PFSK-1 (cell line): ENCODE measurements around the gene PXYLP1.

Experiments
- FOXP2 ChIP-seq: optimal IDR thresholded peaks from 2 replicates; pipeline ENCODE3; 2011; ENCODE audit warnings: borderline replicate concordance, control low read depth, inconsistent platforms; ENCODE audit not compliant: insufficient read depth; ENCODE audit errors: extremely low read length, extremely low read depth
- POLR2AphosphoS5 ChIP-seq: IDR thresholded peaks from 2 replicates; pipeline ENCODE4 v1.6.1; 2012; ENCODE audit warnings: low read depth, mild to moderate bottlenecking, control low read depth, low read length, moderate library complexity
- SIN3A ChIP-seq: IDR thresholded peaks from 2 replicates; pipeline ENCODE4 v1.6.1; 2012; ENCODE audit warnings: mild to moderate bottlenecking, low read length, moderate library complexity, borderline replicate concordance; ENCODE audit not compliant: insufficient read depth
- TAF1 ChIP-seq: IDR thresholded peaks from 2 replicates; pipeline ENCODE4 v1.6.1; 2012; ENCODE audit warnings: low read length, control low read depth, borderline replicate concordance; ENCODE audit not compliant: insufficient read depth
- TF ChIP-seq, protein P1 (sequence below), 2 experiments: IDR thresholded peaks; 2 replicates each; pipeline versions ENCODE4 v1.6.1 to v1.8.0; 2011 to 2012; ENCODE audit warnings: low read depth in 2 of 2, low read length in 2 of 2, control low read depth in 1 of 2, inconsistent platforms in 1 of 2, mild to moderate bottlenecking in 1 of 2, moderate library complexity in 1 of 2; ENCODE audit not compliant: insufficient read depth in 1 of 2

The PXYLP1 gene

DNA sequence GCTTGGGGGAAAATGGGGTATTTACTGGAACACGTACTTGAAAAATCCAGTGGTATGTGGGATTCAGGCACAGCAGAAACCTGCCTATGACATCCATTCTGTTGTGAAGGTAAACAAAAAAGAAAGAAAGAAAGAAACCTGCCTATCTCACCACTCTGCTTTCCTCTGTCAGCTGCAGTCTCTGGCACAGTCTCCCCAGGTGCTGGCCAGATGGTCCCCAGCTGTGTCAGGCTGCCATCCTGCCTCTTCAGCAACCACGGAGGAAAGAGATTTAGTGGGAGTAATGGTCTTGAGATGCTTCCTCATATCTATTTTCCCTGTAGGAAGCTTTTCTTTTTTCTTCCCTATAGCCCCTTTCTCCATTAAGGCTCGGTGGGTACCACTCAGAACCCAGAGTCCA lies 2.5 kb upstream of the PXYLP1 start:
- TF ChIP-seq FOXP2 (no peak), SIN3A (no peak), TAF1 (no peak)

DNA sequence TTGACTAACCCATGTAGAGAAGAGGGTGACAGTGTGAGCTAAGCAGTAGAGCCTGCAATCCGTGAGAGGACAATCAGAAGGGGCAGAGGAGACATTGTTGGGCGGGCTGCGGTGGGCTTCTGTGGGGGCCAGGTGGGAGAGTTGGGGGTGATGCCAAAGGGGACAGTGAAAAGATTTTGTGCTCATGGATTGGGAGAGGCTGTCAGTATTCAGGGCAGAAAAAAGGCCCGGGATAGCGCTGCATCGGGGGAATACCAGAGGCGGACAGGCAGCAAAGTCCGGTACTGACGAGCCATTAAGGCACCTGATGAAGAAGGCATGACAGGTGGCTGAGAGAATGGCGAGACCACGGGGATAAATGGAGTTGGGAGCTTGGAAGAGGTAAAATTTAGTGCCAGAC lies 1.3 kb upstream of the PXYLP1 start:
- TF ChIP-seq FOXP2 (no peak), TAF1 (no peak), SIN3A (no peak), POLR2AphosphoS5 (no peak)
- TF ChIP-seq, protein P1, sequence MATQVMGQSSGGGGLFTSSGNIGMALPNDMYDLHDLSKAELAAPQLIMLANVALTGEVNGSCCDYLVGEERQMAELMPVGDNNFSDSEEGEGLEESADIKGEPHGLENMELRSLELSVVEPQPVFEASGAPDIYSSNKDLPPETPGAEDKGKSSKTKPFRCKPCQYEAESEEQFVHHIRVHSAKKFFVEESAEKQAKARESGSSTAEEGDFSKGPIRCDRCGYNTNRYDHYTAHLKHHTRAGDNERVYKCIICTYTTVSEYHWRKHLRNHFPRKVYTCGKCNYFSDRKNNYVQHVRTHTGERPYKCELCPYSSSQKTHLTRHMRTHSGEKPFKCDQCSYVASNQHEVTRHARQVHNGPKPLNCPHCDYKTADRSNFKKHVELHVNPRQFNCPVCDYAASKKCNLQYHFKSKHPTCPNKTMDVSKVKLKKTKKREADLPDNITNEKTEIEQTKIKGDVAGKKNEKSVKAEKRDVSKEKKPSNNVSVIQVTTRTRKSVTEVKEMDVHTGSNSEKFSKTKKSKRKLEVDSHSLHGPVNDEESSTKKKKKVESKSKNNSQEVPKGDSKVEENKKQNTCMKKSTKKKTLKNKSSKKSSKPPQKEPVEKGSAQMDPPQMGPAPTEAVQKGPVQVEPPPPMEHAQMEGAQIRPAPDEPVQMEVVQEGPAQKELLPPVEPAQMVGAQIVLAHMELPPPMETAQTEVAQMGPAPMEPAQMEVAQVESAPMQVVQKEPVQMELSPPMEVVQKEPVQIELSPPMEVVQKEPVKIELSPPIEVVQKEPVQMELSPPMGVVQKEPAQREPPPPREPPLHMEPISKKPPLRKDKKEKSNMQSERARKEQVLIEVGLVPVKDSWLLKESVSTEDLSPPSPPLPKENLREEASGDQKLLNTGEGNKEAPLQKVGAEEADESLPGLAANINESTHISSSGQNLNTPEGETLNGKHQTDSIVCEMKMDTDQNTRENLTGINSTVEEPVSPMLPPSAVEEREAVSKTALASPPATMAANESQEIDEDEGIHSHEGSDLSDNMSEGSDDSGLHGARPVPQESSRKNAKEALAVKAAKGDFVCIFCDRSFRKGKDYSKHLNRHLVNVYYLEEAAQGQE (IDR thresholded peaks at IDR 0.05; ENCODE audit: insufficient read depth in 1 of 2, low read depth in 2 of 2, low read length in 2 of 2) = no peak

DNA sequence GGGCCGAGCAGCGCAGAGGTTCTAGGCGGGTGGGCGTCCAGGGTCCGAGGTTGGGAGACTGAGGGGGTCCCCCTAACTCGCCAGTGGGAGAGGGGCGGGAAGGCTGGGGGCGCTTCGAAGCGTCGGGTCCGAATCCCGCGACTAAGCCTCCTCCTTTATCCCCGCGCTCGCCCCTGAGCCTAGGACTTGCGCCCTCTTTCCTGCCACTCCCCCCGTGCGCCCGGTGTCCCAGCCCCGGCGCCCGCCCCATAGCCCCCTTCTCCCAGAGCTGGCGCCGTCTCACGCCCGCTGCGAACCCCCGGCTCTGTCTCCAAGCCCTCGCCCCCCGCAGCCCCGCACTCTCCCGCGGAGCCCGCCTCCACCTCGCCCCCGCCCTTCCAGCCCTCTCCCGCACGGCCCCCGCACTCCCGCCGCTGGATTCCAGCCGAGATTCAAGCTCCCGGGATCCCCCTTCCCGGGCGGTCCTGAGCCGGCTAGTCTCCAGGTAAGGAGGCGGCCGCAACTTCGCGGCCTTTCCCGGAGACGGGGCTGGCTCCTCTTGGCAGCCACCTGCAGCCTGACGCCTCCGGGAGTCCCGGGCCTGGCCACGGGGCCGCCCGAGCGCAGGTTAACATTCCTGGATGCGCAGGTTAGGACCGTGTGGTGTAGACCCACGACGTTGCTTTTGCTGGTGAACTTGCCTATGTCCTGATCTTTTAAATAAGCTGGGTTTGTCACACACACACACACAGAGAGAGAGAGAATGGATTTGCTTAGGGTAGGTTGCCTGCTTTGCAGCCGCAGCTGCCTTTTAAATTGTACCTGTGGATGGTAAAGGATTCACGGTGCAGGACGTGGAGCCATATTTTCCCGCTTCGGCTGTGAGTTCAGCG lies 563 bp downstream of the PXYLP1 start:
- TF ChIP-seq POLR2AphosphoS5 = no peak
- TF ChIP-seq TAF1 = no peak
- TF ChIP-seq SIN3A = no peak
- TF ChIP-seq, protein P1 (IDR thresholded peaks at IDR 0.05; ENCODE audit: insufficient read depth in 1 of 2, low read depth in 2 of 2, low read length in 2 of 2) = no peak
- TF ChIP-seq FOXP2 = no peak

DNA sequence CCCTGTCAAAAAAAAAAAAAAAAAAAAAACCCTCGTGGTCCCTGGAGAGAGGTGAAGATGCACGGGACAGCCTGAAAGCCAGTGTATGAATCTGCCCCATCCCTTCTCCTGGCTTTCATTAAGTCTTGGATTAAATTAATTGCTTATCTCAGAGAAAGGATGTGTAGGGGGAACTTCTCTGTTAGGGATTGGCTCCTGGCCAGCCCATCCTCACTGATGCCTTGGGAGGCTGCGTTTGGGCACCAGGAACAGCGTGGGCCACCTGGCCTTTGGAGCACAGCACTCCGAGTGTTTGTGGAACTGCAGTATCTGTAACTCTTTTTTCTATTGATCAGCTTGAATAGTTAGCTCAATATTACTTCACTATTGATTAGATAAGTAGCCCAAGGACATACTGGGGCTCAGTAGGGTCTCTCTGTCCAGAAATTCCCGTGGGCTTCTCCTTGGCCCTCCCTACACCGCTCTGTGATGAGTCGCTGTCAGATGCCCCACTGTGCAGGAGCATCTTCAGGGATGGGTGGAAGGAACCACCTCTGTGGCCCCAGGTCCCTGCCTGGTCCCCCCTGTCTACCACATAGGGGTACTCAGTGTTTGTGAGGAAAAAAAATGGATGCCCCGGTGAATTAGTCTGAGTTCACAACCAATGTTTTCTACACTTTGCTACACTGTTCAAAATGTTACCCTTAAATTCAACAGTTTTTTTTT lies 2.0 kb downstream of the PXYLP1 start:
- TF ChIP-seq TAF1 (no peak), FOXP2 (no peak), SIN3A (no peak), POLR2AphosphoS5 (no peak)
- TF ChIP-seq, protein P1 (IDR thresholded peaks at IDR 0.05; ENCODE audit: insufficient read depth in 1 of 2, low read depth in 2 of 2, low read length in 2 of 2) = no peak

DNA sequence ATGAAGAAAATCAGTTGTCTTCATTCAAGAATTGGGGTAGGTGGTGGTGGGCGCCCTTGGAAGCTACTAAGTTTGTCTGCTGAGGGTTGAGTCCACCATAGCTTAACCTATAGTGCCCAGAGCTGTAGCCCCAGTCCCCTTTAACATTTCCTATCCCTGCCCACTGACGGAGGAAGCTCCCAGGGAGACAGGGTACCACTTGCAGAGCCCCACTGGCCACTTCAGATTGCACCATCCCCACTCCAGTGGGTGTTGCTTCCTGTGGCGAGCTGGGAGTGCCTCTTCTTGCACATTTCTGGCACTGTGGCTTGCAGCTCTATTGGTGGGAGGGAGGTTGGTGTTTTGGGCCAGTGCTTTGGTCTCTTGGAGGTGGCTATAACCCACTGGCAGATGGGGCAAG lies 2.7 kb downstream of the PXYLP1 start:
- TF ChIP-seq POLR2AphosphoS5 = no peak
- TF ChIP-seq FOXP2 = no peak
